ENCODE results near the gene SARDH.

SARDH gene

DNA sequence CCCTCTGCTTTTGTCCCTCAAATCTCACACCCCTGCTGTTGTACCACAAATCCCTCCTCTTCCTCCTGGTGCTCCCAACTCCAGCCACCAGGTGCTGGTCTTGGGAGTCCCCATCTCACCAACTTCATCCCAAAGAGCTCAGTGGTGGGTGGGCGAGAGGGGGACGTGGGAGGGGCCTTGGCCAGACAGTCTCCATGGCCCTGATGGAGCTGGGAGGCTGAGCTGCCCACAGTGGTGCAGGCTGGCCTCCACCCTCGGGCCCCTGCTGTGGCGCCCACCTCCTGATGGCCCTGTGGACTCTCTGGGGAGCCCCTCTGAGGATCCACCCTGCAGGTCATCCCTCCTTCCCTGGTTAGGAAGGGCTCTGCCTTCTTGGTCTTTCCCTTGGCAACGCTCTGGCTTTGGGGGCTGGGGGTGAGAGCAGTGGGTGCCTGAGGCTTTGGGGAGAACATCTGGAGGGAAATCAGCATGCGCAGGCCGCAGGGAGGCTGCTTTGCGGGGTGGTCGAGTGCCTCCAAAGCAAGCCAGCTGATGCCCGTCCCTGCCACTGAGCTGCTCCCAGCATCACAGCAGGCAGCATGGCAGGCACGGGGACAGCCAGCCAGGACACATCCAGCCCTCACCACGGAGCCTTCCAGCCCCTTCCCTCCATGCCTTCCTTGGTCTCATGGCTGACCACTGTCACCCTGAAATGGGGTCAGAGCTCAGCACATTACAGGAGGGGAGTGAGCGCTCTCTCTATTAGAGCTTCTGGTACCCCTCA lies 121.3 kb downstream of the SARDH start:
- no peak for DNase-seq

DNA sequence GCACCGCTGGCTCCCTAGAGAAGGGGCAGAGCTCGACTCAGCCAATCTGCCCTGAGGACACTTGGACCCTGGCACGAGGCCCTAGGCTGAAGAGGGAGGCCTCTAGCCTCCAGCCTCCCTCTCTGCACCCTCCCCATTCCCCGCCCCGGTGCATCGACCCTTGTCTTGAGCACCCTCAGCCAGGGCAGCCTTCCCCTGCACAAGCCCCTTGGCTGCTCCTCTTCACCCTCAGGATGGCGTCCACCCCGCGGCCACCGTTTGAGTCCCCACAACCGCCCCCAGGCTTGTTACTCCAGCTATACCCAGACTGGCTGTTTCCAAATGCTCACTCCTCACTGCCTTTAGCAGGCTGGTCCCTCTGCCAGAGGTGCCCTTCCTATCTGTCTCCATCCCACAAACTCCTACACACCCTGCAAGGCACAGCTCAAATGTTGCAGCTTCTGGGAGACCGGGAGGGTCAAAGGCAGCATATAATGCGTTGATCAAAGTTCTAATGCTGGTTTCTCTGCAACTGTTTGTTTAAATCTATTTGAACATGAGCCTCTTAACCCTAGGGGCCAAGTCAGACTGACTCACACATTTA lies 122.5 kb downstream of the SARDH start:
- no peak for DNase-seq

DNA sequence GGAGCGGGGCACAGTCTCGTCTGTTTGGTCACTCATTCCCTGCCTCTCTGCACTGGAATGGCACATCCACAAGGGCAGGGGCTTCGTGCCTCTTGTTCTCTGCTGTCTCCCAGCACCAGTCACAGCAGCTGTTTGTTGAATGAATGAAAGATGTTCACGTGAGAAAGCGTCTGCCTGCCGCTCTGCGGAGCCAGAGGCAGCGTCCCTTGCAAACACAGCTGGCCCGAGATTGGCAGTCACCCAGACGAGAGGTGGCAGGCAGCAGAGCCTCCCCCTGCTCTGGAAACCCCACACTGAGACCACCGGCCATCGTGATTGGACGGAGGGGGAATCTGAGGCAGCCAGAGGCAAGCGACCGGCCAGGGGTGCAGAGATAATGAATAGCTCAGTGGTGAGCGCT lies 123.0 kb downstream of the SARDH start:
- no peak for DNase-seq

DNA sequence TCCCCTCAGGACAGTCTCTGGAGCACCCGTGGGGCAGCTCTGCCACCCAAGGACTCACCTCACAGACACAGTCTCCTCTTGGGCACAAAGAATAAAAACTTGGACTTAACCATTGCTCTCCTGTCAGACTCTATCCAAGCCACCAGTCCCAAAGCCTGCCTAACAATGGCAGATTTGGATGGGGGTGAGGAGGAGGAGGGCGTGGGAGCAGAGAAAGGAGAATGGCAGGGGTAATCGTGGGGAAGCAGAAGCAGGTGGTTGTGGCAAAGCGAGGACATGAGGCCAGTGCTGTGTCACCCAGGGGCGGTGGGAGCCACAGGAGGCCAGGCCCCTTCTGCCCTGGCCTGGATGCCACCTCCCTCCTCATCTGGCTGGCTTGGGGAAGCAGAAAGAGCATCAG lies 123.5 kb downstream of the SARDH start:
- no peak for DNase-seq

DNA sequence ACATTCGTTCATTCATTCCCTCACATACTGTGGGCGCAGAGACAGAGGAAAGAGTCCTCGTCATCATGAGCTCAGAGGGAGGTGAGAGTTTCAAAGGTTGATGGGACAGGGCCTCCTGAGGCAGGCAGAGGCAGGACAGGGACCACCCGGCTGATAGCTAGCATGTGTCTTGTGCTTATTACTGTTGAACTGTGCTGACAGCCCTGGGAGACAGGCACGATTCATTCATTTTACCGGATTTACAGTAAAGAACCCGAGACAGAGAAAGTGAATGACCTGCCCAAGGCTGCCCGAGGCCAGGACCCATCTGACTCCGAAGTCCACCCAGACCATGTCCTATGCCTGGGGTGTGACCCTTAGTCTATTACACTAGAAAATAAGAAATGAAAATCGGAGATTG lies 124.1 kb downstream of the SARDH start:
- DNase-seq = no peak
